Activated T-cell treated with anti-CD3 and anti-CD28 coated beads, Interleukin-2, amount 50 U/mL, for 72 hours (primary cell): ENCODE measurements around the gene DNAI2. TPM values are rescaled to one million over a fixed set of nuclear protein-coding genes. Genes with fewer than 3 reads are reported as not detected.
"Not testable (repeated sequence)": the region's sequence is repeated elsewhere in the genome, so short reads cannot be mapped to it uniquely, and the experiment has no call there.

Source experiments
- ATAC-seq, 2 donors: fragments of 150-1000 bp; cut with Tn5 transposase; replicated peaks in 1 of 2; 2 replicates each; pipeline ENCODE4 v1.10.0; 2021; ENCODE audit warnings: moderate library complexity in 2 of 2, mild to moderate bottlenecking in 1 of 2
- DNase-seq, 2 donors: peaks; one replicate each; pipeline ENCODE4 v3.0.0; 2021 to 2022; ENCODE audit warnings: mixed read lengths in 1 of 2
- H3K27ac Mint-ChIP-seq: one replicate; pipeline ENCODE4 v1.8.0; 2022; ENCODE audit warnings: mild to moderate bottlenecking, moderate library complexity, mixed read lengths
- H3K27me3 Mint-ChIP-seq: one replicate; pipeline ENCODE4 v1.8.0; 2022; ENCODE audit warnings: low read depth, mixed read lengths
- H3K36me3 Mint-ChIP-seq, 2 donors: one replicate each; pipeline ENCODE4 v1.8.0; 2022; ENCODE audit warnings: mixed read lengths in 2 of 2, mild to moderate bottlenecking in 1 of 2; ENCODE audit not compliant: insufficient read depth in 2 of 2
- H3K4me1 Mint-ChIP-seq: one replicate; pipeline ENCODE4 v1.8.0; 2022; ENCODE audit warnings: low read depth, mixed read lengths
- H3K4me3 Mint-ChIP-seq, 2 donors: one replicate each; pipeline ENCODE4 v1.8.0; 2022; ENCODE audit warnings: mild to moderate bottlenecking in 2 of 2, mixed read lengths in 2 of 2, moderate library complexity in 2 of 2
- H3K9me3 Mint-ChIP-seq, 2 donors: one replicate each; pipeline ENCODE4 v1.8.0; 2022; ENCODE audit warnings: mixed read lengths in 2 of 2
- total RNA-seq, 2 donors: library from RNA; stranded (reverse); gene quantifications; one replicate each; pipeline ENCODE4 v1.2.3, GENCODE V29; 2022

Gene DNAI2
- total RNA-seq, 2 donors from 2014 or later: 1.4 TPM

DNA sequence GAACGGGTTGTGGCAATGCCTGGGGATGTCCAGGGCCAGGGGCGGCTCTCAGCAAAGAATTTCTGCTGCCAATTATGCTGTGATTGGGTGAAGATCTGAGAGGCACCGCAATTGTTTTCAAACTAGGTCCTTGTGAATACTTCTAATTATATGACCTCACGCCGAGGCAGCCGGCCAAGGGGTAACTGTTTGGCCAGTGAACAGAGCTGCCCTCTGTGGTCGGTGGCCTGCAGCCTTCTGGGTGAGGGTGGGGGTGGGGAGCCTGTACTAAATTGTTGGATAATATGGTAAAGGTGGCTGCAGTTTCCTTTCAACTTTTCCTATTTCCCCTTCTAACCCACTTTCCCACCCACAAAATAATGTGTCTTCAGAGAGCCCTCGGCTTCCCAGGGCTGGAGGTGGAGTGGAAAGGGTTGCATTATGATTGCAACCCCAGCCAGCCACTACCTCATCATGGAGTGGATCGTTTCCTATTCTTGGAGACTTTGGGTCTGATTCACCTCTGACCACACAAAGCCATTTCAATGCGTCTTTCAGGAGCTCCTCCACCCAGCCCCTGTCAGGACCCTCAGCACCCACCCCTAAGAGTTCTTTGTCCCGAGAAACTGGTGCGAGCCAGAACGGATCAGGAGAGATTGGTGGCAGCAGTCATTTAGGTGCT is 2.0 kb upstream of the DNAI2 start:
- H3K9me3 Mint-ChIP-seq: no peaks in the 10 kb centered on the region
- DNase-seq (no peak), ATAC-seq (no peak)
- no peaks in the 10 kb centered on the region for H3K36me3 Mint-ChIP-seq
- no peak overlapping the region for H3K4me3 Mint-ChIP-seq
- H3K27me3 Mint-ChIP-seq: peaks cover 47% of the 10 kb centered on the region
- peaks cover 26% of the 10 kb centered on the region for H3K4me1 Mint-ChIP-seq
- no peak overlapping the region for H3K27ac Mint-ChIP-seq

DNA sequence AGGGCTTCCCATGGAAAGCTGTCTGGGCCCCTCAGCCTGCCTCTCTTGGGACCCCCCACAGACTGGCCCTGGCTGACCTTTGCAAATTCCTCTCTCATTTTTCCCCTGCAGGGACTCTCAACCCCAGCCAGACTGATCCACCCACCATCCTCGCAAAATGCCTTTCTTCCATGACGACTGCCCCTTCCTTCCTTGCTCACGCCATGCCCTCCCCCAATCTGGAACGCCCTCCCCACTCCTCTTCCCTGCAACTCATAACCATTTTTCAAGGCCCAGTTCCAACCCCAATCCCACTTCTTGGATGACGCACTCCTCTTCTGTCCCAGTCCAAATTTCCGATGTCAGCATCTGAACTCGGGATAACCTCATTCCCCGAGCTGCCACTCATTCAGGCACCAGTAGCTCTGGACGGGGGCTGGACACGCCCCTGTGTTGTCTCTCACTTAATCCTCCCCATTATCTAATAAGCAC is 1.3 kb upstream of the DNAI2 start:
- no peaks in the 10 kb centered on the region for H3K36me3 Mint-ChIP-seq
- ATAC-seq: no peak
- H3K27me3 Mint-ChIP-seq: peaks cover 43% of the 10 kb centered on the region
- H3K4me3 Mint-ChIP-seq: no peak overlapping the region
- DNase-seq: no peak
- no peaks in the 10 kb centered on the region for H3K9me3 Mint-ChIP-seq
- H3K27ac Mint-ChIP-seq: no peak overlapping the region
- H3K4me1 Mint-ChIP-seq: peaks cover 24% of the 10 kb centered on the region

GRCh38 chr17:74274709-74275340 is 791 bp downstream of the DNAI2 start:
- H3K27ac Mint-ChIP-seq: no peak overlapping the region
- peak overlapping the region in 1 of 2 donors; percentile 89 for H3K4me3 Mint-ChIP-seq

DNA sequence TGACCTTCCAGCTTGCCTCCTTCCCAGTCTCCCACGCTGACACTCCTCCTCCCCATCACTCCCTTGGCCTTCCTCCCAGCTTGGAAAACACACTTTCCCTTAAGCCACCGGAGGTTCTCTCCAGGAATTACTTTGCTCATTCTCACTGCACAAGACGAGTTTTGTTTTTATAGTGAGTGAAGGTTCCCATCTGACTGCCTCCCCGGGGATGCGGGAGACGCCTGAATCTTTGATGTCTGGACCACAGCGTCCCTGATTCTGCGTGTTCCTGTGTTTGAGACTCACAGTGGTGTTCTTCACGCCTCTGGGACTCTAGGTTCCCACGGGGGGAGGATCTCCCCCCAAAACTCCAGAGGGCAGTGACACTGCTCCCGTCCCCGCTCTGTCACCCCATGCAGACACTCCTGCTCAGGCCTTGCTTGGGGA is 2.0 kb downstream of the DNAI2 start:
- Mint-ChIP-seq H3K9me3 (no peaks in the 10 kb centered on the region), H3K4me1 (peaks cover 42% of the 10 kb centered on the region), H3K27ac (no peak overlapping the region), H3K27me3 (peaks cover 31% of the 10 kb centered on the region), H3K4me3 (no peak overlapping the region), H3K36me3 (no peaks in the 10 kb centered on the region)
- DNase-seq (no peak), ATAC-seq (no peak)

More at GRCh38 chr17:74274709-74275340, 791 bp downstream of the DNAI2 start:
- no peaks in the 10 kb centered on the region for H3K36me3 Mint-ChIP-seq
- peaks cover 40% of the 10 kb centered on the region for H3K27me3 Mint-ChIP-seq
- H3K4me1 Mint-ChIP-seq: peaks cover 31% of the 10 kb centered on the region
- H3K9me3 Mint-ChIP-seq: no peaks in the 10 kb centered on the region
- no peak for DNase-seq
- peak in 1 of 2 donors; percentile 47 for ATAC-seq

- H3K36me3 Mint-ChIP-seq: no peaks in the 10 kb centered on the region
- no peak overlapping the region for H3K4me3 Mint-ChIP-seq
- H3K27me3 Mint-ChIP-seq: peaks cover 30% of the 10 kb centered on the region
- no peak for DNase-seq
- H3K4me1 Mint-ChIP-seq: peaks cover 42% of the 10 kb centered on the region
- H3K9me3 Mint-ChIP-seq: no peaks in the 10 kb centered on the region
- no peak overlapping the region for H3K27ac Mint-ChIP-seq
- no peak for ATAC-seq
Measured at GRCh38 chr17:74276541-74277009, 2.5 kb downstream of the DNAI2 start.

DNA sequence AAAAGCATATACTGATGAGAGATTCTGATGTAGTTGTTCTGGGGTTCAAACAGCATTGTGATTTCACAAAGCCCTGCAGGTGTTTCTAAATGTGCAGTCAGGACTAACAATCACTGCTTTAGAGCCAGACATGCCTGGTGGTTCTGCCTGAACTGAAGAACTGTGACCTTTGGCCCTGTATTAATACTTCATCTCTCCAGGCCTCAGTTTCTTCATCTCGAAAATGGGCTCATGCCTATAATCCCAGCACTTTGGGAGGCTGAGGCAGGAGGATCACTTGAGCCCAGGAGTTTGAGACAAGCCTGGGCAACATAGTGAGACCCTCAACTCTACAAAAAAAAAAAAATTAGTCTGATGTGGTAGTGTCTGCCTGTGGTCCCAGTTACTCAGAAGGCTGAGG is 3.9 kb downstream of the DNAI2 start:
- ATAC-seq (no peak), DNase-seq (no peak)
- H3K27me3 Mint-ChIP-seq: peaks cover 23% of the 10 kb centered on the region
- no peaks in the 10 kb centered on the region for H3K36me3 Mint-ChIP-seq
- H3K27ac Mint-ChIP-seq: peak overlapping the region; percentile 50
- H3K9me3 Mint-ChIP-seq: no peaks in the 10 kb centered on the region
- H3K4me1 Mint-ChIP-seq: peaks cover 46% of the 10 kb centered on the region
- no peak overlapping the region for H3K4me3 Mint-ChIP-seq

GRCh38 chr17:74279617-74280016 is 5.6 kb downstream of the DNAI2 start:
- H3K4me1 Mint-ChIP-seq: peaks cover 51% of the 10 kb centered on the region
- H3K27me3 Mint-ChIP-seq, ATAC-seq, DNase-seq, H3K9me3 Mint-ChIP-seq, H3K36me3 Mint-ChIP-seq: not testable (repeated sequence)
- peak overlapping the region; percentile 12 for H3K27ac Mint-ChIP-seq
- H3K4me3 Mint-ChIP-seq: peak overlapping the region; percentile 36 to 54

DNA sequence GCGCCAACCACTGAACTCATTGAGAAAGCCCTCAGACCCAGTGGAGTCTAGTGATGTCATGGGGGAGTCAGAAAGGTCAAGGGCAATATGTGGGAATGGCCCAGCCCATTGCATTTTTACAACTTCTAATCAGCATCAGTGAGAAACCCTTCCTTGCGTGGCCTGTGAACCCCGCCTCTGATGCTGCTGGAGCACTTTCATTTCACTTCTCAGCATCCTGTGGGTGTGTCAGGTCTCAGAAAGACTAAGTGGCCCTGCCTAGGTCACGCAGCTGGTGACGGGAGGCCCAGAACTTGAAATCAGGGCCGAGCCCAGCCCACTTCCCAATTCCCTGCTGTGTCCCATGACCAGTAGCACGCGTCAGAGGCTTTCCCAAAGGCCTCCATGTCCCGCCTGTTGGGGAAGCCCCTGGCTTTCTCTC is 6.1 kb downstream of the DNAI2 start:
- peaks cover 10% of the 10 kb centered on the region for H3K27me3 Mint-ChIP-seq
- H3K9me3 Mint-ChIP-seq: no peaks in the 10 kb centered on the region
- DNase-seq (peak; percentile 62 to 66), ATAC-seq (peak; percentile 57 to 78)
- H3K27ac Mint-ChIP-seq: peak overlapping the region; percentile 12
- H3K4me1 Mint-ChIP-seq: peaks cover 51% of the 10 kb centered on the region
- H3K4me3 Mint-ChIP-seq: peak overlapping the region; percentile 36 to 54
- no peaks in the 10 kb centered on the region for H3K36me3 Mint-ChIP-seq

- no peaks in the 10 kb centered on the region for H3K27me3 Mint-ChIP-seq
- peaks cover 55% of the 10 kb centered on the region for H3K4me1 Mint-ChIP-seq
- ATAC-seq: no peak
- no peaks in the 10 kb centered on the region for H3K9me3 Mint-ChIP-seq
- H3K36me3 Mint-ChIP-seq: no peaks in the 10 kb centered on the region
- peak in 1 of 2 donors; percentile 6 for DNase-seq
- no peak overlapping the region for H3K4me3 Mint-ChIP-seq
- no peak overlapping the region for H3K27ac Mint-ChIP-seq
Measured at GRCh38 chr17:74281799-74282198, 7.8 kb downstream of the DNAI2 start.

DNA sequence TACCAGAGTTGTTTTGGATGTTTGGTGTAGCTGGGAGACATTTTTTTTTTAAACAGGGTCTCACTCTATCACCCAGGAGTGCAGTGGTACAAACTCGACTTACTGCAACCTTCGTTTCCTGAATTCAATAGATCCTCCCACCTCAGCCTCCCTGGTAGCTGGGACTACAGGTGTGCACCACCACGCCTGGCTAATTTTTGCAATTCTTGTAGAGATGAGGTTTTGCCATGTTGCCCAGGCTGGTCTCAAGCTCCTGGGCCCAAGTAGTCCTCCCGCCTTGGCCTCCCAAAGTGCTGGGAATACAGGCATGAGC is 8.2 kb downstream of the DNAI2 start:
- H3K36me3 Mint-ChIP-seq, H3K9me3 Mint-ChIP-seq, H3K27me3 Mint-ChIP-seq, H3K27ac Mint-ChIP-seq, DNase-seq: not testable (repeated sequence)
- H3K4me3 Mint-ChIP-seq: peak overlapping the region; percentile 2 to 65
- peaks cover 59% of the 10 kb centered on the region for H3K4me1 Mint-ChIP-seq
- peak in 1 of 2 donors; percentile 1 for ATAC-seq

GRCh38 chr17:74282587-74283370 is 8.7 kb downstream of the DNAI2 start:
- Mint-ChIP-seq H3K36me3 (no peaks in the 10 kb centered on the region), H3K27me3 (no peaks in the 10 kb centered on the region), H3K4me3 (peak overlapping the region; percentile 14 to 65), H3K9me3 (no peaks in the 10 kb centered on the region), H3K27ac (peak overlapping the region; percentile 94), H3K4me1 (peaks cover 64% of the 10 kb centered on the region)
- DNase-seq: peak; percentile 65 to 77
- ATAC-seq: peak; percentile 79

- Mint-ChIP-seq H3K4me3 (peak overlapping the region in 1 of 2 donors; percentile 65), H3K27me3 (no peaks in the 10 kb centered on the region), H3K27ac (peak overlapping the region; percentile 94), H3K4me1 (peaks cover 66% of the 10 kb centered on the region), H3K9me3 (no peaks in the 10 kb centered on the region), H3K36me3 (no peaks in the 10 kb centered on the region)
- ATAC-seq: no peak
- DNase-seq: no peak
Measured at GRCh38 chr17:74283371-74283673, 9.3 kb downstream of the DNAI2 start.

- Mint-ChIP-seq H3K4me3 (peak overlapping the region in 1 of 2 donors; percentile 47), H3K36me3 (no peaks in the 10 kb centered on the region), H3K9me3 (no peaks in the 10 kb centered on the region), H3K27ac (no peak overlapping the region), H3K4me1 (peaks cover 72% of the 10 kb centered on the region), H3K27me3 (no peaks in the 10 kb centered on the region)
- DNase-seq (no peak), ATAC-seq (no peak)
Measured at GRCh38 chr17:74287031-74287602, 13.1 kb downstream of the DNAI2 start.
